NCI-H2196 treated with DMSO at 0.1 percent for 48 hours (cell line): ENCODE results near the gene ELF4.

Source experiments
- DNase-seq: peaks from one replicate; lab custom pipeline; 2025; ENCODE audit not compliant: unreplicated experiment; lab: John Stamatoyannopoulos, UW

Gene ELF4

DNA sequence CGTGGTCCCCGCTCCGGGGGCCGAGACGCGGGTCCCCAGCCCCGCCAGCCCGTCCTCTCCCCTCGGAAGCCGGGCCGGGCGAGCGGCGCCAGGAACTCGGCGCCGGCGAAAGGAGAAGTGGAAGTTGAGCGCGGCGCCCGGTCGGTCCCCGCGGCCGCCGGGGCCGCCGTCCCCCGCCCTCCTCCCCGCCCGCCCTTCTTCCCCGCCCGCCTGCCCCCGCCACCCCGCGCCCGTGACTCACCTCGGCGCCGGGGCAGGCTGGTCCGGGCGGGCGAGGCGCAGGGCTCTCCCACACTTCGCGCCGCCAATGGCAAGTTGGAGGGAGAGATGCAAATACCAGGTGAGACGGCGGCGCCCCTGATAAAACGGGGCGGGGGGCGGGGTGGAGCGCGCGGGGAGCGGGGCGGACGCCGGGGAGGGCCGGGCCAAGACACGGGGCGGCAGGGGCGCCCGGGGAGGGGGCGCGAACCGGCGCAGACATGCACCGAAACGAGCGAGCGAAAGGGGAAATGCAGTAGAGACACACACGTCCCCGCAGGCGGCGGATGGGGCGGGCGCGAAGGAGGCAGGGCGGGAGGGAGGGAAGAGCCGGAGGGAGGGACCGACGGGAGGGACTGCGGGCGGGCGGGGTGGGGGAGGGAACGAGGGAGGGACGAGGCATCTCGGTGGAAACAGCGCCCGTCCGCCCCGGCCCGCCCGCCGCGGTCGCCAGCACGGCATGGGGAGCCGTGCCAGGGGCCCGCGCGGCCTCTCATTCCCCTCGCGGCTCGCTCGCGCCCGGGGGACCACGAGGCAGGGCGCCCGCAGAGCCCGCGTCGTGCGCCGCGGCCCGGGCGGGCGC is at the start of gene ELF4:
ELF4 (minus strand) TSS at position 119 of the 841 bp plus-strand sequence. CDS start 29,167 bp downstream, outside the sequence.
- DNase-seq: no peak

- no peak for DNase-seq
These were observed 49.5 kb upstream of the ELF4 start for GRCh38 chrX:130159776-130160175.

DNA sequence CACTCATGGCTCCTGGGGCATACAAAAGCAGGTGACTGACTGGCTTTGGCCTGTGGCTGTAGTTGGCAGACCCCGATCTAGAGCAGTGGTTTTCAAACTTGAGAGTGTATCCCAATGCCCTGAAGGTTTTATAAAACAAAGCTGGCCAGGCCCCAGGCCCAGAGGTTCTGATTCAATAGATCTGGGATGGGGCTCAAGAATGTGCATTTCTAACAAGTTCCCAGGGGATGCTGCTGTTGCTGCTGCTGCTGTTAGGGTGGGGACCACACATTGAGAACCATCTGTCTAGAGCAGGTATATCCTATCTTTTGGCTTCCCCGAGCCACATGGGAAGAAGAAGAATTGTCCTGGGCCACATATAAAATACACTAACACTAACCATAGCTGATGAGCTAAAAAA is 48.0 kb upstream of the ELF4 start:
- no peak for DNase-seq

DNA sequence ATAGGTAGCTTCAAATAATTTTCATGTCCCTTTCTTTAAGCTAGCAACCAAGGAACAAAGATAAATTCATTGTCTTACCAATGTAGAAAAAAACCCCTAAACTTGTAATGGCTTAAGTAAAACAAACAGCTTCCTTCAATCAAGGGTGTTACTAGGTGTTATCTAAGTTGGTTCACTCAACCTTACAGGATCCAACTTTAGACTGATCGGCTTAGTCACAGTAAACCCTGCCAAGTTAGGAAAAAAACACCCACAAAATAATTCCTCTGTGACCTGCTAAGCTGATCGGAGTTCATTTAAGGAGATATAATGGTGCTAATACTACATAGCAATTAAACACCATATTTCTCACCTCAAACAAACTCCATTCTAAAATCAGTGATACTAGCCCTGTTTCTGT is 45.3 kb upstream of the ELF4 start:
- DNase-seq: no peak

GRCh38 chrX:130147631-130148030 is 37.3 kb upstream of the ELF4 start:
- DNase-seq: no peak

DNA sequence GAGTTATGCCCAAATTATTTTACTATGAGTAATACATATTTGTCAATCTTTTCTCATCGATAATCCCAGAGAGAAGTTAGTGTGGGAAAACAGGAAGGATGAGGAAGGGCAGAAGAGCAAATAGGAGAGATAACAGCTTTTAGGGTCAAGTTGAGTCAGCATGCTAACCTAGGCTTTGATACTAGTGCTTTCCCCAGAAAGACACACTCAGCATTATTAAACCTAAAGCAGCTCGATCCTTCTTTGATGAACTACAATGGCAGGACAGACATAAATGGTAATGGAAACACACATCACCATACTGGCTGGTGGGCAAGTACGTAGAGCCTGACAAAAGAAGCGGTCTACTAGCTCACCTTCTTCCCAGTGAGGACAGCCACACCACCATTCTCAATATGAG is 34.8 kb upstream of the ELF4 start:
- no peak for DNase-seq

- DNase-seq: no peak
These were observed 34.2 kb upstream of the ELF4 start for GRCh38 chrX:130144509-130144908.

DNA sequence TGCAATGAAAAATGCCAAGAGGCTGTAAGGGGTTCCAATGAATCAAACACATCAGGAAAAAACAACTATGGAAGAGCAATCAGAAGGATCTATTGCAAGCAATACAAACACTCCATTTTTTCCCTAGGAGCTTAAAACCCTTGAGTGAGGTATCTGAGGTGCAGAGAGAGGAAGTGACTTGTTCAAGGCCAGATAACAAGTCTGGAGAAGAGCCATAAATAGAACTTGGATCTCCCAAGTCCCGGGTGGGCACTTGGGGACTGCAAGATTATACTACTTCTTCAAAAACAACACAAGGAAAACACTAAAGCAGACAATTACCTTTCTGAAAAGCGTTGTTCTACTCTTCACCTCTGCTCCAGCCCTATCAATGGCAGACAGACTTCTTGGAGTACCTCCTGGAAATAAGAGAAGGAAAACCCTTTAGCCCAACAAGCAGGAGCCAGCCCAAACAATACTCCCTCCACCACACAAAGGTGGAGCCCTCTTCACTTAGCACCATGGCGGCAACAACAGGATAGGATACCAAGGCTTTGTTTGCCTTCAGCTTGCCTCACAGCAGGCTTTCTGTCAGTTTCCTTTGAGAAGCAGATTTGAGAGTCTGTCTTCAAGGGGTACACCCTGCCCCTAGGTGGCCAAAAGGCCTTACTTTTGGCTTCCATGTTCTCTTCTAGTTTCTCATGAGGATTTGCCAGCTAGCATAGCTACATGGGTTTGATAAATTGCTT is 29.3 kb upstream of the ELF4 start:
- no peak for DNase-seq

DNA sequence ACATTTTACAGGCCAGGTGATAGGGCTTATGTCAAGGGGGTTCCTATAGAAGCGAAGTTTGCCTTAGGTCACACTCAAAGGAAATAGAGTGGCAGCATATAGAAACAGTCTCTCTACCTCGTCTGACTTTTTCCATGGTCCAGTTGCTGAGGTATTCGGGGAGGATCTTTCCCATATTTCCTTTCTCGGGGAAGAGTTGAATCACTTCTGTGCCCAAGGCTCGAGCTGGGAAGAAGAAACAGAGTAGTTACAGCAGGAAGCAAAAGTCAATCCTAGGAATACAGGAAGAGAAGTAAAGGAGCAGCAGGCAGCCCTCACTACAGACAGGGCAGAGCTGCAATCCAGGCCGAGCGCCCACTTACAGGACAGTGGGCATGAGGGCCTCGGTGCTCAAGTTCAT is 26.7 kb upstream of the ELF4 start:
- DNase-seq: no peak

DNA sequence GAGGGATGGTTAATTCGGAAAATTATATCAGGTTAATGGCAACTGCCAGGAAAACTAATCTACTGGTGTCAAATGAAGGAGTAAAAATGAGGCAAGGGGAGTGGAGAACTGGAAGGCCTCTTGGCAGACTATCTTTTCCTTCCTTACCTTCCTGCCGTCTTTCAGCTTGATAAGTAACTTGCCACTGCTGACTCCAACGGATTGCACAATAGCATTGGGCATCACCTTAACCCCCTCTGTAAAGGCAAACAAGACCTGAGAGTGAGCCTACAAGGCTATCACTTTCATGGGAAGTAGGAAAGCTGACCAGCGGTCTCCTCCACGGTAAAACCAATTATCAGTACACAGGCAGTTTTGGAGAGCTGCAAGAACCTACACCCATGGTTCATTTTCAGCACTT is 26.2 kb upstream of the ELF4 start:
- DNase-seq: no peak

DNA sequence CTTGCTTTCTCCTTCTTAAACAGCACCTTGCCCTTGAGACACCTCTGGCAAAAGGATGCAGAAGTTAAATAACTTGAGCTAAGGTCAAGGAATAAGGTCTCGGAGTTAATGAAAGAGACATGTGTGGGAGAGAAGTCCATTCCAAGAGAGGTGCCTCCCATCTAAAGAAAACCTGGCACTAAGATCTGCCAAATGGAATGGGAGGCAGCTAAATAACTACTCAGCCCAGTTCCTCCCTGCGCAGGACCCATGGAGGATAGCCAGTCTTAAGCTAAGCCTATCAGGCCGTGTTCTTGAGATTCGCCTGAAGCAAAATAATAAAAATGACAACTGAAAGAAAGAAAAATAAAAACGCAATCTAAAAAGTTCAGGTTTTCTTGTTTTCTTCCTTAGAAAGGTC is 20.7 kb upstream of the ELF4 start:
- no peak for DNase-seq

DNA sequence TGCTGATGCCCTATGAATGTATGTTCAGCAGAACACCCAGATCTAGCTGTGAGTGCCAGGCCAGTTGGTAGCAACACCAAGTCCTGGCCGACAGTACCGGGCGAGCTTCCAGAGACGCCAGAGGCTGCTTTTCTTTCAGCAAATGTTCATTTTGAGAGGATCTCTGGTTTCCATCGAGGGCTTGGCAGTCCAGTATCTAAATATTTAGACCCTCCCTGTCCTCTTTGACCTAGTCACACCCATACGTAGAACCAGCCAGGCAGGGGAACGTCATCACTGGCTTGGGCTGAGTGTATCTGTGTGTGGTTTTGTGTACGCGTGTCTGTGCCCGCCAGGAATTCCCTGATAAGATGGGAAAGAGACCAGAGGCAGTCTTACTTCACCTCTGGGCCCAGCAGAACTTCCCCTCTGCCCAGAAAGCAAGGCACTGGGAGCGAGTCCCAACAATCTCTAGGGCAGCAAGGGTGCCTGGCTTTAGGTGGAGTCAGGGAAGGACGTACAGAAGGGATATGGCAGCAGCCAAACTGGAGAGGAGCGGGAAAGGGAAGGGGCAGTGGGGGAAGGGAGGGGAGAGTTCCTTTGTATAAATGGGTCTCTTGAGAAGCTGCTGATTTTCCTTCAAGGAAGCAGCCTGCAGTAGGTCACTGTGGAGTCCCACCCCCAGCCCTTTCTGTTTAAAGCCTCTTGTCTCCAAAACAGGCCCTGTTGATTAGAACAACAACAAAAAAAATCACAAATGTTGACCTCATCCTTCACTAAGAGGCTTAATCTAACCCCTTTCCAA is 15.0 kb upstream of the ELF4 start:
- no peak for DNase-seq

DNA sequence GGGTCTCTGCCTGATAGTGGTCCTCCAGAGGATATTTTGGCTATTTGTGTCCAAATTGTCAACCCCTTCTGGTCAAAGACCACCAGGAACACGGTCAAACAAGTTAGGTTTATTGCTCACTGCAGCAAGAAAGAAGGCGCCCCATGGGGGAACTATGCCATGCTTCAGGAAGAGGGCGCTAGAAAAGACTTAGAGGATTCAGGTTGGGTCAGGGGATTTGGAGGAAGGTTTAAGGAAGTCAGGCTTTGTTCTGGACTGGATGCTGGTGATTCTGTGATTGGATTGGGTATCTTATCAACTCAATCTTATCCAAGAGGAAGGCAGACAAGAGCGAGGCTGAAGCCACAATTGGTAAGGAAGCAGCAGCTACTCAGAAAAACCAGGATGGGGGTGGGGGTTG is 14.3 kb upstream of the ELF4 start:
- no peak for DNase-seq

GRCh38 chrX:130121505-130121800 is 11.2 kb upstream of the ELF4 start:
- no peak for DNase-seq

- no peak for DNase-seq
These were observed 10.6 kb upstream of the ELF4 start for GRCh38 chrX:130120746-130121504.

- no peak for DNase-seq
These were observed 10.0 kb upstream of the ELF4 start for GRCh38 chrX:130120321-130120731.

DNA sequence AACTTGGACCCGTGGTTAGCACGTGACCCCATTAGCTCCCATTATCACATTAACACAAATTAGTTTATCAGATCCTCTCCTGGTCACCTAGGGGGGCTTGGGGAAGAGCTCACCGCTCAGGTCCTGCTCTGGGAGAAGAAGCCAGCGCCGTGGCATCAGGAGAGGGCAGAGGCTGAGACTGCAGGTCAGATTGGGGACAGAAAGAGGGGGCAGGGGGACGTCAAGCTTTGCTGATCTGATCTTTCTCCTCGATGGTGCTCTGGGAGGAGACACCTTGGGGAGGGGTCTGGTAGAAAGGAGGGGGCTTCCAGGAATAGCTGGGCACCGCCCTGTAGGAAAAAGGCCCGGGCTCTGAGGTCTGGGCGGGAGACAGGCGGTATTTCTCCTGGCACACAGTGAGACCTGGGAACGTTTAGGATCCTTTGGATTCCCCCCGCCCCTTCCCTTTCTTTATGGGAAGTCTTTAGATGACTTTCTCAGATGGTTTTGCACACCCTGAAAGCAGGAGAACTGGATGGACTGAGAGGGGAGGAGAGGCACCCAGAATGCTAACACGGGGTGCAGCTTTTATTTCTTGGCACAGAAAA is 9.1 kb upstream of the ELF4 start:
- no peak for DNase-seq

DNA sequence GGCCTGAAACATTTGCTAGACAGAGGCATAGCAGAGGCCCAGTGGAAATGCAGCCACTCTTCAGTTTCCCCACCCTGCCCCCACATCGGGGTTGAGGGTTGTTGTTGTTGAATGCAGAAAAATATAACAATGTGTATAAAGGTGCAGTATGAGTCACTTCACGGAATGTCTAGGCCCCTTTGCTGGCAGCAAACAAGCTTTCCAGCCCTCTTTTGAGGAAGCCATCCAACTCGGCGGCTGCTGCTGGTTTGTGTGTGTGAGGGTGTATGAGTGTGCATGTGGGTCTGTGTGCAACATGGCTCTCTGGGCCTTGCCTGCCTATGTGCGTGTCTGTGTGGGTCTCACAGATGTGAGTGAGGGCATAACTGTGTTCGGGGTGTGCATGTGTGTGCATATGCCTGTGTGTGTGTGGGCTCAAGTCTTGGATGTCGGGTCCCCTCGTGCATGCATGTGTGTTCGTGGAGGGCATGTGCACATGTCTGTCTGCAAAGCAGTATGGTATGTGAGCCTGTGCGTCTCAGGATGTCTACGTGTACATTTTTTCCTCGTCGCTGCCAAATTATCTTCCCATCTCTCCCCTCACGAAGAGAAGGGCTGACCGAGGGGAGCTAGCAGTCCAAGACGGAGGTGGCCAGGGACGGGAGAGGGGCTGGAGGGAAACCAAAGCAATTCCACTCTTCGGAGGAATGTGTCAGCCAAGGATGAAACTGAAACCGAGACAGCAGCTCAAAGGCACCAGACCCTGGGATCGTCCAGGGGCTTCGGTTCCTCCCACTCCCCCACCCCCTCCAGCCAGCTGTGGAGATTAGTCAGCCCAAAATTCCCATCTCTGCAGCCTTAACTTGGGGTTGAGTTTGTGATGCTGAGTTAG is 8.4 kb upstream of the ELF4 start:
- DNase-seq: no peak

DNA sequence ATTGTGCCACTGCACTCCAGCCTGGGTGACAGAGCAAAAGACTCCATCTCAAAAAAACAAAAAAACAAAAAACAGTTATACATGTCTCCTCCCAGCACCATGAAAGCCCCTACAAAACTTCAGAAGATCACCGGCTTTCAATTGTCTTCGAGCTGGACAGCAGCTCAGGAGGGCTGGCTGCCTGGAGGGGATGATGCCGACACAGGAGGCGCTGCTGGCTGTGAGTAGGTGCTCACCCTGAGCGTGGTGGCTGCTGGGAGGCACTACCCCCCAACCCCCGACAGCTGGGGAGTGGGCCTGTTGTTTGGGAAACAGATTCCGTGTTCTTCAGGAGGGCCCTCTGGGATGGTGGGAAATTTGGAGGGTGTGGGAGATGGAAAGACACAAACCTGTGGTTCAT is 6.9 kb upstream of the ELF4 start:
- no peak for DNase-seq
